ENCODE measurements around the gene MED31.

DNA sequence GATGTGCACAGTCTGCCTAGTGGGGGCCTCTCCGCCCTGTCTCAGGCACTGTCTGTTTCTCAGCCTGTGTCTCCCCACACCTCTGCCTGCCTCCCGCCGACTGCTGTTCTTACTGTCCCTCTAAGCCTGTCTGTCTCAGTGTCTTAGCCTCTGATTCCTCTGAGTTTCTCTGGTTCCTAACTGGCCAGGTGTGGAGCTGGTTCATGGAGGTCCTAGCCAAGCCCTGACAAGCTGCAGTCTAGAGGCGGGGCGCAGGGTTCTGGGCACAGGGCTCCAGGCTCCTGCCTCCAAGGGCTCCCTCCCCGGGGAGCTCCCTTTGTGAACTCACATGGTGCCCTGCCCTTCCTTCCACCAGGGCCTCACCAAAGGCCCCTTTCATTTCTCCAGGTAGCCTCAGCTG is 19.6 kb upstream of the MED31 start:
- TF ChIP-seq, protein P1, sequence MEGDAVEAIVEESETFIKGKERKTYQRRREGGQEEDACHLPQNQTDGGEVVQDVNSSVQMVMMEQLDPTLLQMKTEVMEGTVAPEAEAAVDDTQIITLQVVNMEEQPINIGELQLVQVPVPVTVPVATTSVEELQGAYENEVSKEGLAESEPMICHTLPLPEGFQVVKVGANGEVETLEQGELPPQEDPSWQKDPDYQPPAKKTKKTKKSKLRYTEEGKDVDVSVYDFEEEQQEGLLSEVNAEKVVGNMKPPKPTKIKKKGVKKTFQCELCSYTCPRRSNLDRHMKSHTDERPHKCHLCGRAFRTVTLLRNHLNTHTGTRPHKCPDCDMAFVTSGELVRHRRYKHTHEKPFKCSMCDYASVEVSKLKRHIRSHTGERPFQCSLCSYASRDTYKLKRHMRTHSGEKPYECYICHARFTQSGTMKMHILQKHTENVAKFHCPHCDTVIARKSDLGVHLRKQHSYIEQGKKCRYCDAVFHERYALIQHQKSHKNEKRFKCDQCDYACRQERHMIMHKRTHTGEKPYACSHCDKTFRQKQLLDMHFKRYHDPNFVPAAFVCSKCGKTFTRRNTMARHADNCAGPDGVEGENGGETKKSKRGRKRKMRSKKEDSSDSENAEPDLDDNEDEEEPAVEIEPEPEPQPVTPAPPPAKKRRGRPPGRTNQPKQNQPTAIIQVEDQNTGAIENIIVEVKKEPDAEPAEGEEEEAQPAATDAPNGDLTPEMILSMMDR (conservative IDR thresholded peaks at IDR 0.05), result no peak
- no peak for TF ChIP-seq ZFX (IDR thresholded peaks at IDR 0.05)
